22Rv1 (cell line): ENCODE data around the gene MCUB.
"Not testable (repeated sequence)": the region's sequence is repeated elsewhere in the genome, so short reads cannot be mapped to it uniquely, and the experiment has no call there.

ENCODE experiments used
- ZFX ChIP-seq: fragments of 450-650 bp; IDR thresholded peaks from 2 replicates; pipeline ENCODE4 v1.6.1; 2017; ENCODE audit warnings: antibody characterized with exemption, borderline replicate concordance
- TF ChIP-seq, protein P1 (sequence below): fragments of 450-650 bp; IDR thresholded peaks from 2 replicates; pipeline ENCODE4 v1.5.1; 2017; ENCODE audit warnings: mild to moderate bottlenecking

DNA sequence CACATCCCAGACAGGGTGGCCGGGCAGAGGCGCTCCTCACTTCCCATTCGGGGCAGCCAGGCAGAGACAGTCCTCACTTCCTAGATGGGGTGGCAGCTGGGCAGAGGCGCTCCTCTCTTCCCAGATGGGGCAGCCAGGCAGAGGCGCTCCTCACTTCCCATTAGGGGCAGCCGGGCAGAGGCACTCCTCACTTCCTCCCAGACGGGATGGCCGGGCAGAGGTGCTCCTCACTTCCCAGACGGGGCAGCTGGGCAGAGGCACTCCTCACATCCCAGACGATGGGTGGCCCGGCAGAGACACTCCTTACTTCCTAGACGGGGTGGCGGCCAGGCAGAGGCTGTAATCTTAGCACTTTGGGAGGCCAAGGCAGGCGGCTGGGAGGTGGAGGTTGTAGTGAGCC, 118.9 kb downstream of the MCUB start:
- TF ChIP-seq, protein P1, sequence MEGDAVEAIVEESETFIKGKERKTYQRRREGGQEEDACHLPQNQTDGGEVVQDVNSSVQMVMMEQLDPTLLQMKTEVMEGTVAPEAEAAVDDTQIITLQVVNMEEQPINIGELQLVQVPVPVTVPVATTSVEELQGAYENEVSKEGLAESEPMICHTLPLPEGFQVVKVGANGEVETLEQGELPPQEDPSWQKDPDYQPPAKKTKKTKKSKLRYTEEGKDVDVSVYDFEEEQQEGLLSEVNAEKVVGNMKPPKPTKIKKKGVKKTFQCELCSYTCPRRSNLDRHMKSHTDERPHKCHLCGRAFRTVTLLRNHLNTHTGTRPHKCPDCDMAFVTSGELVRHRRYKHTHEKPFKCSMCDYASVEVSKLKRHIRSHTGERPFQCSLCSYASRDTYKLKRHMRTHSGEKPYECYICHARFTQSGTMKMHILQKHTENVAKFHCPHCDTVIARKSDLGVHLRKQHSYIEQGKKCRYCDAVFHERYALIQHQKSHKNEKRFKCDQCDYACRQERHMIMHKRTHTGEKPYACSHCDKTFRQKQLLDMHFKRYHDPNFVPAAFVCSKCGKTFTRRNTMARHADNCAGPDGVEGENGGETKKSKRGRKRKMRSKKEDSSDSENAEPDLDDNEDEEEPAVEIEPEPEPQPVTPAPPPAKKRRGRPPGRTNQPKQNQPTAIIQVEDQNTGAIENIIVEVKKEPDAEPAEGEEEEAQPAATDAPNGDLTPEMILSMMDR, result not testable (repeated sequence)
- not testable (repeated sequence) for TF ChIP-seq ZFX
